Osteoblast (primary cell): Measurements from ENCODE around the gene KCTD20. TPM values are rescaled to one million over a fixed set of nuclear protein-coding genes. Genes with fewer than 3 reads are reported as not detected.

ENCODE experiments used
- DNase-seq: peaks from one replicate; pipeline ENCODE4 v3.0.0; 2011; ENCODE audit warnings: low spot score, mixed read lengths; ENCODE audit not compliant: insufficient read length; ENCODE audit errors: missing footprints
- H2AFZ ChIP-seq: 2 replicates; pipeline ENCODE4 v1.6.0; 2011; ENCODE audit warnings: mild to moderate bottlenecking, low read length
- H3K27ac ChIP-seq: 2 replicates; pipeline ENCODE4 v1.5.1; 2011; ENCODE audit warnings: mild to moderate bottlenecking, low read depth, low read length, moderate library complexity
- H3K27me3 ChIP-seq: 2 replicates; pipeline ENCODE4 v1.6.0; 2012; ENCODE audit warnings: mild to moderate bottlenecking, control low read depth, inconsistent platforms, low read length, moderate library complexity; ENCODE audit not compliant: insufficient read depth
- H3K36me3 ChIP-seq: 2 replicates; pipeline ENCODE4 v1.5.1; 2011; ENCODE audit warnings: mild to moderate bottlenecking, low read length, control low read depth, moderate library complexity; ENCODE audit not compliant: insufficient read depth
- H3K4me1 ChIP-seq: 2 replicates; pipeline ENCODE4 v1.5.1; 2011; ENCODE audit warnings: mild to moderate bottlenecking, low read length, control low read depth, moderate library complexity; ENCODE audit not compliant: insufficient read depth
- H3K4me2 ChIP-seq: 2 replicates; pipeline ENCODE4 v1.6.0; 2011; ENCODE audit warnings: mild to moderate bottlenecking, low read length; ENCODE audit not compliant: insufficient read depth
- H3K4me3 ChIP-seq: fragments of 200-600 bp; sonication (generic); 3 replicates; pipeline ENCODE4 v1.5.1; 2012; ENCODE audit warnings: mild to moderate bottlenecking, low read length, inconsistent platforms; ENCODE audit not compliant: insufficient read depth
- H3K79me2 ChIP-seq: 2 replicates; pipeline ENCODE4 v1.6.0; 2012; ENCODE audit warnings: mild to moderate bottlenecking, low read length, control low read depth, inconsistent platforms; ENCODE audit not compliant: insufficient read depth
- H3K9me3 ChIP-seq: 2 replicates; pipeline ENCODE4 v1.5.1; 2011; ENCODE audit warnings: low read depth, low read length, control low read depth
- H4K20me1 ChIP-seq: 2 replicates; pipeline ENCODE4 v1.6.0; 2012; ENCODE audit warnings: mild to moderate bottlenecking, low read length, control low read depth; ENCODE audit not compliant: insufficient read depth
- total RNA-seq: library from RNA; depleted of rRNA; stranded (reverse); fragments of >200 nt; gene quantifications from 2 replicates; pipeline ENCODE4 v1.2.3, GENCODE V29; 2012
- TF ChIP-seq, protein P1 (sequence below): IDR thresholded peaks from 2 replicates; pipeline ENCODE4 v1.5.1; 2011; ENCODE audit warnings: mild to moderate bottlenecking, low read depth, low read length, moderate library complexity; ENCODE audit errors: extremely low read depth

Gene KCTD20
- total RNA-seq, 1 donor, result 210 TPM

- TF ChIP-seq, protein P1, sequence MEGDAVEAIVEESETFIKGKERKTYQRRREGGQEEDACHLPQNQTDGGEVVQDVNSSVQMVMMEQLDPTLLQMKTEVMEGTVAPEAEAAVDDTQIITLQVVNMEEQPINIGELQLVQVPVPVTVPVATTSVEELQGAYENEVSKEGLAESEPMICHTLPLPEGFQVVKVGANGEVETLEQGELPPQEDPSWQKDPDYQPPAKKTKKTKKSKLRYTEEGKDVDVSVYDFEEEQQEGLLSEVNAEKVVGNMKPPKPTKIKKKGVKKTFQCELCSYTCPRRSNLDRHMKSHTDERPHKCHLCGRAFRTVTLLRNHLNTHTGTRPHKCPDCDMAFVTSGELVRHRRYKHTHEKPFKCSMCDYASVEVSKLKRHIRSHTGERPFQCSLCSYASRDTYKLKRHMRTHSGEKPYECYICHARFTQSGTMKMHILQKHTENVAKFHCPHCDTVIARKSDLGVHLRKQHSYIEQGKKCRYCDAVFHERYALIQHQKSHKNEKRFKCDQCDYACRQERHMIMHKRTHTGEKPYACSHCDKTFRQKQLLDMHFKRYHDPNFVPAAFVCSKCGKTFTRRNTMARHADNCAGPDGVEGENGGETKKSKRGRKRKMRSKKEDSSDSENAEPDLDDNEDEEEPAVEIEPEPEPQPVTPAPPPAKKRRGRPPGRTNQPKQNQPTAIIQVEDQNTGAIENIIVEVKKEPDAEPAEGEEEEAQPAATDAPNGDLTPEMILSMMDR, result no peak
- H3K4me1 ChIP-seq, result peaks cover 19% of the 10 kb centered on the region
- no peak overlapping the region for H3K4me2 ChIP-seq
- no peaks in the 10 kb centered on the region for H3K9me3 ChIP-seq
- H2AFZ ChIP-seq, result no peak overlapping the region
- no peaks in the 10 kb centered on the region for H3K79me2 ChIP-seq
- peak overlapping the region; percentile 78 for H3K27ac ChIP-seq
- no peak for DNase-seq
- no peaks in the 10 kb centered on the region for H3K27me3 ChIP-seq
- no peaks in the 10 kb centered on the region for H4K20me1 ChIP-seq
- no peaks in the 10 kb centered on the region for H3K36me3 ChIP-seq
- no peak overlapping the region for H3K4me3 ChIP-seq
Observed at GRCh38 chr6:36430351-36430750, 12.4 kb upstream of the KCTD20 start.

- H3K27me3 ChIP-seq, result no peaks in the 10 kb centered on the region
- no peak for DNase-seq
- H3K4me1 ChIP-seq, result peaks cover 26% of the 10 kb centered on the region
- H3K27ac ChIP-seq, result peak overlapping the region; percentile 78
- H3K4me2 ChIP-seq, result no peak overlapping the region
- H3K4me3 ChIP-seq, result no peak overlapping the region
- H3K79me2 ChIP-seq, result no peaks in the 10 kb centered on the region
- H4K20me1 ChIP-seq, result no peaks in the 10 kb centered on the region
- TF ChIP-seq, protein P1, result no peak
- H3K9me3 ChIP-seq, result no peaks in the 10 kb centered on the region
- no peak overlapping the region for H2AFZ ChIP-seq
- H3K36me3 ChIP-seq, result no peaks in the 10 kb centered on the region
Observed at GRCh38 chr6:36431197-36431596, 11.6 kb upstream of the KCTD20 start.

GRCh38 chr6:36432151-36432671 is 10.6 kb upstream of the KCTD20 start:
- Histone ChIP-seq H2AFZ (no peak overlapping the region), H3K79me2 (no peaks in the 10 kb centered on the region), H3K4me2 (peak overlapping the region; percentile 68), H3K36me3 (no peaks in the 10 kb centered on the region), H3K9me3 (no peaks in the 10 kb centered on the region), H3K4me3 (no peak overlapping the region), H3K27me3 (no peaks in the 10 kb centered on the region), H3K27ac (peak overlapping the region; percentile 78), H4K20me1 (no peaks in the 10 kb centered on the region), H3K4me1 (peaks cover 35% of the 10 kb centered on the region)
- TF ChIP-seq, protein P1, result no peak
- DNase-seq, result peak; percentile 77

DNA sequence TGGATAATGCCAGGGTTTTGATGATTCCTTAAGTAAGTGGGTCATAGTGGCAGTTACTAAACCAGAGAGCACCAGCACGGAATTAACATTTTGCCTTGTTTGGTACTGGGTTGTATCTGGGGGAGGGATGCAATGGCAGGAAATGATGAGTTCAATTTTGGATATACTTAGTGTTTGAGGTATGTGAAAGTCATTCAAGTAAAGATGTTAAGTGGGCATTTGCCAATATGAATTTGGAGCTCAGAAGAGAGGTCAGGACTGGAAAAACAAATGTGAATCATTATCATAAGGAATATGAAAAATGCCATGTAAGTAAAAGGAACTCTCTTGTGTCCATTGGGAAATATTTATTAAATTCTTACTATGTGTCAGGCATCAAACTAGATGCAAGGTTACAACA is 6.3 kb upstream of the KCTD20 start:
- Histone ChIP-seq H2AFZ (no peak overlapping the region), H4K20me1 (no peaks in the 10 kb centered on the region), H3K36me3 (no peaks in the 10 kb centered on the region), H3K27ac (peak overlapping the region; percentile 82), H3K79me2 (no peaks in the 10 kb centered on the region), H3K9me3 (no peaks in the 10 kb centered on the region), H3K4me3 (no peak overlapping the region), H3K4me2 (peak overlapping the region; percentile 2), H3K4me1 (peaks cover 36% of the 10 kb centered on the region), H3K27me3 (no peaks in the 10 kb centered on the region)
- TF ChIP-seq, protein P1, result no peak
- DNase-seq, result peak; percentile 82
